HepG2 (cell line): ENCODE results near the gene TMEM39A. TPM values are rescaled to one million over a fixed set of nuclear protein-coding genes. Genes with fewer than 3 reads are reported as not detected.
A peak's percentile ranks its signal among the peaks of the same experiment; 100 is the strongest.

Experiments
- EEA1 ChIP-seq: sonication (generic); formaldehyde crosslinking; IDR thresholded peaks from 2 replicates; pipeline ENCODE4 v1.5.1; 2020; ENCODE audit warnings: mild to moderate bottlenecking, missing genetic modification reagents, borderline replicate concordance
- HBP1 ChIP-seq: IDR thresholded peaks from 2 replicates; pipeline ENCODE4 v1.6.1; 2016; ENCODE audit warnings: low read depth, control low read depth
- NFYB ChIP-seq: sonication (generic); formaldehyde crosslinking; IDR thresholded peaks from 2 replicates; pipeline ENCODE4 v1.4.0; 2020; ENCODE audit warnings: missing genetic modification reagents
- NR2F2 ChIP-seq: IDR thresholded peaks from 2 replicates; pipeline ENCODE4 v1.6.1; 2012; ENCODE audit warnings: low read depth, inconsistent platforms, borderline replicate concordance
- PHB2 ChIP-seq: fragments of 450-650 bp; IDR thresholded peaks from 2 replicates; pipeline ENCODE4 v1.6.1; 2018; ENCODE audit not compliant: partially characterized antibody
- PRDM10 ChIP-seq: sonication (generic); formaldehyde crosslinking; IDR thresholded peaks from 2 replicates; pipeline ENCODE4 v1.4.0; 2020; ENCODE audit warnings: low read depth, missing genetic modification reagents
- RBFOX2 ChIP-seq: fragments of 200-400 bp; formaldehyde crosslinking; IDR thresholded peaks from 2 replicates; pipeline ENCODE4 v1.6.1; 2017; ENCODE audit warnings: low read depth, mild to moderate bottlenecking, low read length
- RNF2 ChIP-seq: fragments of 450-650 bp; conservative IDR thresholded peaks from 2 replicates; pipeline ENCODE4 v1.6.1; 2016; ENCODE audit warnings: low read depth
- SNRNP70 ChIP-seq: fragments of 200-400 bp; formaldehyde crosslinking; IDR thresholded peaks from 2 replicates; pipeline ENCODE4 v1.6.1; 2017; ENCODE audit warnings: mild to moderate bottlenecking, low read depth, low read length, moderate library complexity
- SRSF4 ChIP-seq: fragments of 200-400 bp; formaldehyde crosslinking; IDR thresholded peaks from one replicate; pipeline ENCODE4 v1.6.1; 2018; ENCODE audit warnings: mild to moderate bottlenecking, low read depth, low read length, moderate library complexity; ENCODE audit not compliant: poor library complexity, severe bottlenecking
- STAT5B ChIP-seq: sonication (generic); formaldehyde crosslinking; IDR thresholded peaks from 2 replicates; pipeline ENCODE4 v1.4.0; 2020; ENCODE audit warnings: missing genetic modification reagents
- TBP ChIP-seq: sonication (generic); formaldehyde crosslinking; IDR thresholded peaks from 2 replicates; pipeline ENCODE4 v1.5.0; 2020; ENCODE audit warnings: missing genetic modification reagents
- THAP8 ChIP-seq: sonication (generic); formaldehyde crosslinking; IDR thresholded peaks from 2 replicates; pipeline ENCODE4 v1.5.1; 2020; ENCODE audit warnings: missing genetic modification reagents, mild to moderate bottlenecking, borderline replicate concordance
- ZBTB20 ChIP-seq: sonication (generic); formaldehyde crosslinking; IDR thresholded peaks from 2 replicates; pipeline ENCODE4 v1.8.1; 2023; ENCODE audit warnings: missing genetic modification reagents, low read depth, mild to moderate bottlenecking, borderline replicate concordance
- ZFYVE20 ChIP-seq: sonication (generic); formaldehyde crosslinking; IDR thresholded peaks from 2 replicates; pipeline ENCODE4 v1.8.0; 2023; ENCODE audit warnings: low read depth, mild to moderate bottlenecking, moderate library complexity, missing genetic modification reagents, borderline replicate concordance
- ZNF574 ChIP-seq: sonication (generic); formaldehyde crosslinking; IDR thresholded peaks from 2 replicates; pipeline ENCODE4 v1.4.0; 2020; ENCODE audit warnings: missing genetic modification reagents
- ZNF639 ChIP-seq: conservative IDR thresholded peaks from 2 replicates; pipeline ENCODE4 v1.6.1; 2018; ENCODE audit warnings: missing genetic modification reagents
- ZNF83 ChIP-seq: sonication (generic); formaldehyde crosslinking; IDR thresholded peaks from 2 replicates; pipeline ENCODE4 v1.4.0; 2020; ENCODE audit warnings: missing genetic modification reagents, mild to moderate bottlenecking, borderline replicate concordance
- ZNF879 ChIP-seq: sonication (generic); formaldehyde crosslinking; IDR thresholded peaks from 2 replicates; pipeline ENCODE4 v1.8.1; 2023; ENCODE audit warnings: missing genetic modification reagents
- polyA plus RNA-seq, 8 experiments: library from polyadenylated mRNA; depleted of rRNA in 3 of 8; stranded (reverse) in 7 of 8; unstranded in 1 of 8; fragments of >200 nt; fragmentation: Illumina TruSeq in 4 of 8; extraction: Trizol in 4 of 8; gene quantifications; 2 replicates each; pipeline versions ENCODE4 v1.2.1 to v1.2.3, GENCODE V29; 2011 to 2016; ENCODE audit warnings: low read depth in 4 of 8, missing spikeins in 1 of 8, mixed read lengths in 1 of 8; ENCODE audit not compliant: insufficient read depth in 1 of 8
- total RNA-seq, 5 experiments: library from RNA; depleted of rRNA; stranded (reverse); fragments of >200 nt; fragmentation: Illumina TruSeq; extraction: Trizol; gene quantifications; 2 replicates each; pipeline ENCODE4 v1.2.3, GENCODE V29; 2016; ENCODE audit warnings: low read depth in 1 of 5

TMEM39A gene
- total and polyA plus RNA-seq, 2 of the 13 experiments (the other 11 are each of a cell fraction or from before 2014, with no cell fraction given): 55.8 to 64.9 TPM

- TF ChIP-seq PRDM10 (CRISPR knock-in tag) (peak; percentile 37), PHB2 (no peak), STAT5B (CRISPR knock-in tag) (peak; percentile 66; the same call in 1 of the 2 replicates), HBP1 (CRISPR knock-in tag) (no peak), ZNF639 (peak; percentile 81; the same call in 1 of the 2 replicates), RNF2 (no peak), ZNF574 (CRISPR knock-in tag) (peak; percentile 91), TBP (no peak), RBFOX2 (peak; percentile 89), ZNF83 (CRISPR knock-in tag) (peak; percentile 77; the same call in 1 of the 2 replicates), SNRNP70 (no peak), NR2F2 (0 out of 2 replicates have a peak, but pooled peaks have one; percentile 50), ZBTB20 (CRISPR knock-in tag) (peak; percentile 68; the same call in 1 of the 2 replicates), NFYB (CRISPR knock-in tag) (peak; percentile 79), EEA1 (CRISPR knock-in tag) (peak; percentile 48; the same call in 1 of the 2 replicates), ZFYVE20 (CRISPR knock-in tag) (no peak), ZNF879 (CRISPR knock-in tag) (no peak), SRSF4 (no peak), THAP8 (CRISPR knock-in tag) (no peak)
Observed at GRCh38 chr3:119498186-119499011, 35.0 kb upstream of the TMEM39A start, which contains the start of gene TIMMDC1 (continued).
